ENCODE data around the gene VRK2.
"Not testable (repeated sequence)": the region's sequence is repeated elsewhere in the genome, so short reads cannot be mapped to it uniquely, and the experiment has no call there.

VRK2 gene

GRCh38 chr2:58109481-58109880 lies 62.9 kb downstream of the VRK2 start:
- no peak for DNase-seq (ENCODE audit: low read depth)

DNA sequence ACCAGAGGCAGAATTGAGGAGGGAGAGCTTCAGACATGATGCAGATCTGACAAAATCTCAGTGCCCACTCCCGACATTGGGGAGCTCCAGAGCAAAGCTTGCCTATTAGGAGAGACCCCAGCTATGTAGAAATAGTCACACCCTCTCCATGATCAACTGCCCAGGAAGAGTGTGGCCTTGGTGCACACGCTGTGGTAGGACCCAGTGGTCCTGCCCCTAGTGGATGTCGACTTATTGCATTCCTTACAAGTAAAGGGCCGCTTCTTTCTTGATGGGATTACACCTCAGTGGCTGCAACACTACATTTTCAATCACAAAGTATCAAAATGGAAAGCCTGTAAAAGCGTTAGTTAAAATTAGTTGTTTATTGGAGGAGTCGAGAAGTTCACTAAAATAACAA lies 64.2 kb downstream of the VRK2 start:
- DNase-seq (ENCODE audit: low read depth) = no peak

- DNase-seq (ENCODE audit: low read depth) = not testable (repeated sequence)
These were observed 67.0 kb downstream of the VRK2 start for GRCh38 chr2:58113563-58113962.

GRCh38 chr2:58120626-58121229 lies 74.1 kb downstream of the VRK2 start:
- DNase-seq (ENCODE audit: low read depth) = no peak

DNA sequence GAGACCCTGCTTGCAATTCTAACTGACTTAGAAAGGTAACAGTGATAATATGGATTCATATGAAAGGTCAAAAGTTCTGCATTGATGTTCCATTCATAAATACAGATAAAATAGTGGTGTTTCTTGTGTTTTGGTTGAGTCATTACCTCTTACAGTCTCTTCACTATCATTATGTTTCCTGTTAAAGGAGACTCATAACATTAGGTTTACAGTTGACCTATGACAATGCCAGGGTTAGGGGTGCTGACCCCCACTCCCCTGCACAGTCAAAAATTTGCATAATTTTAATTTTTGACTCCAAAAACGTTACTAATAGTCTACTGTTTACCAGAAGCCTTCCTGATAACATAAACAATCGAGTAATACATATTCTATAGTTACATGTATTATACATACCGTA lies 75.4 kb downstream of the VRK2 start:
- DNase-seq (ENCODE audit: low read depth) = no peak

DNA sequence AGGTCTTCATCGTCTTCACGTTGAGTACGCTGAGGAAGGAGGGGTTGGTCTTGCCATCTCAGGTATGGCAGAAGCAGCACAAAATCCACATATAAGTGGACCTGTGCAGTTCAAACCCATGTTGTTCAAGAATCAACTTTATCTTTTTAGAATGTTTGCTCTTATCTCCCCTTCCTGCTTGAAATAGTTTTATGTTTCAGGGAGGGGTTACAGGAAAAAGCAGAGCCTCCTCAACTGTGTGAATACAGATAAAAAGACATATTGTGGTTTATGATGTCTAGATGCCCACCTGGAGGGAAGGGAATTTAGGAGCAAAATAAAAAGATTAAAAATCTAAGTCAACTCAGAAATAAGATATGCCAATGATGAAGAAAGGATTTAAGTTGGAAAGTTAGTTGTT lies 75.9 kb downstream of the VRK2 start:
- no peak for DNase-seq (ENCODE audit: low read depth)

DNA sequence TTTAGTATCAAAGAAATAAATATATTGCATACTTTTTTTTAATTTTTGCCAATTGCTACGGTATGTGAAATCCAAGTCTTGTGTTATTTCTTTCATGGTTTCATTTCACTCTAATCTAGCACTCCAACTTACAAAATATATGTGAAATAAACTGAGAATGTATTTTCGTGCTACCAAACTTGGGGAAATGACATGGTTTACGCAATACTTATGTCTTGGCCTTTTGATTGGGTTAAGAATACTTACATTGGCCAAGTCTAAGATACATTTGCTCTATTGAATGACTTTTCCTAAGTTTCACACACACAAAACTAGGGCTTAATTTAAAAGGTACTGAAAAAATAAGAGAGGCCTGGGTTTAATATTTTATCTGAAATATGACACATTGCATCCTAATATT lies 80.5 kb downstream of the VRK2 start:
- DNase-seq (ENCODE audit: low read depth) = no peak

DNA sequence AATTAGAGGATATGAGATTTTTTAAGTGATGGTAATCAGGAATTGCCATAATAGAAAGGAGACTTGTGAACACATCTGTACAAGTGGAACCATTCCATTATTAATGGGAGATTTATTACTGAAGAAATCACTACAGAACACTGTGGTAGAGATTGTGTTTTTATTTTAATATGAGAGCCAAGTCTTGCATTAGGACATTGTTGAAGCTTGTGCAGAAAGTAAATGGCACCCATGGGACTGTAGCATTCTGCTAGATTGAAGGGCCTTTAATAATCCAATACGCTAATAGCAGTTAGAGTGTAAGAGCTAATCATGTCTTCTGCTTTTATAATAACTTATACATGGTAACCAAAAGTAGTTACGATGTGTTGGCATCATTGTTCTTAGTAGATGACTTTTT lies 83.6 kb downstream of the VRK2 start:
- no peak for DNase-seq (ENCODE audit: low read depth)

DNA sequence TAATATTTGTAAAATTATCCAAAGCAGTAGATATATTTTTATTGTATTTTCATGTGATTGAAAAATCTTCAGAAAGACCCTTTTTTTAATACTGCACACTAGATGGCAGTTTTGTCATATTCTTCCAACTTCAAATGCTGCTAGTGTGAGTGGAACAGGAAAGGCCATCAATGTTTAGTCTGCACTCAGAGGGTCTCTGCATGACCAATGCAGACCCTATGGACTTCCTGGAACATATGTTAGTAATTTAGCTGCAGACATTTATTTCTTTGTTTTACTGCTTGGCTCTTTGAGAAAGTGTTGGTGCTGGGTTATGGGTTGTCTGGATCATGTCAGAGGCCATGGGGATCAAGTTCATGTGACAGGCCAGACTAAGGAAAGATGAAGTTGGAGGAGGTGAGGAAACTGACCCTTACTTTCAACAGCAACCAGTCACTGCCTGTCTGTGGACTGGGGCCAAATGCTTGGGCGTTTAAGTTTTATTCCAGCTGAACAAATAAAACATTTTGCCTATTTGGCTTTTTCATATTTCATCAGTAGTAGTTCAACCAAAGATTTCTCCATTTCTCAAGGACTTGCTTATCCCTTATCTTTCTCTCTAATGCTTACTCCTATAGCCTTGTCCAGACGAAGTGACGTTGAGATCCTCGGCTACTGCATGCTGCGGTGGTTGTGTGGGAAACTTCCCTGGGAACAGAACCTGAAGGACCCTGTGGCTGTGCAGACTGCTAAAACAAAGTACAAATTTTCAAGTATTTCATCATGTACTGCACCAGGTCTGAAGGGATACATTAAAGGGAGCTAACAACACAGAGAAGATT lies 84.8 kb downstream of the VRK2 start:
- no peak for DNase-seq (ENCODE audit: low read depth)

DNA sequence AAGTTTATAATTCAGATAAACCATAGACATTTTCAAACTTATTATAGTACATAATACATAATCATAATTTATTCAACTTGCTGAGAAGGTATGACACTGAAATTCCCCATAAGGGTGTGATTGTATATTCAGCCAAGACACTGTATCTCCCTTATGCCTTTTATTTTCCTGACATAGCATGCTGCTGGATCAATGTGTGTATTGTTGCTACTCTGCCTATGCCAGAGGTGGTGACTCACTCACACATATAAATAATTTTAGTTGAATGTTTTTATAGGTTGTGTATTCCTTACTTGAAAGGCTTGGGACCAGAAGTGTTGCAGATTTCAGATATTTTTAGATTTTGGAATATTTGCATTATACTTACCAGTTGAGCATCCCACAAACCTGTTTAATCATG lies 86.8 kb downstream of the VRK2 start:
- no peak for DNase-seq (ENCODE audit: low read depth)

- no peak for DNase-seq (ENCODE audit: low read depth)
These were observed 89.3 kb downstream of the VRK2 start for GRCh38 chr2:58135861-58136260.

- DNase-seq (ENCODE audit: low read depth) = no peak
These were observed 90.6 kb downstream of the VRK2 start for GRCh38 chr2:58137221-58137620.

- no peak for DNase-seq (ENCODE audit: low read depth)
These were observed 91.2 kb downstream of the VRK2 start for GRCh38 chr2:58137856-58138255.

GRCh38 chr2:58138396-58139030 lies 91.9 kb downstream of the VRK2 start:
- no peak for DNase-seq (ENCODE audit: low read depth)

- no peak for DNase-seq (ENCODE audit: low read depth)
These were observed 94.0 kb downstream of the VRK2 start for GRCh38 chr2:58140508-58141072.

DNA sequence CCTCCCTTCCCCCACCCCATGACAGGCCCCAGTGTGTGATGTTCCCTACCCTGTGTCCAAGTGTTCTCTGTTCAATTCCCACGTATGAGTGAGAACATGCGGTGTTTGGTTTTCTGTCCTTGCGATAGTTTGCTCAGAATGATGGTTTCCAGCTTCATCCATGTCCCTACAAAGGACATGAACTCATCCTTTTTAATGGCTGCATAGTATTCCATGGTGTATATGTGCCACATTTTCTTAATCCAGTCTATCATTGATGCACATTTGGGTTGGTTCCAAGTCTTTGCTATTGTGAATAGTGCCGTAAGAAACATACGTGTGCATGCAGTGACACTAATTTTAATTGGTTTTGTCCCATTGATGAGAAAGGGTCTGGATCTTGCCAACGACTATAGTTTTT lies 99.2 kb downstream of the VRK2 start:
- DNase-seq (ENCODE audit: low read depth) = not testable (repeated sequence)

DNA sequence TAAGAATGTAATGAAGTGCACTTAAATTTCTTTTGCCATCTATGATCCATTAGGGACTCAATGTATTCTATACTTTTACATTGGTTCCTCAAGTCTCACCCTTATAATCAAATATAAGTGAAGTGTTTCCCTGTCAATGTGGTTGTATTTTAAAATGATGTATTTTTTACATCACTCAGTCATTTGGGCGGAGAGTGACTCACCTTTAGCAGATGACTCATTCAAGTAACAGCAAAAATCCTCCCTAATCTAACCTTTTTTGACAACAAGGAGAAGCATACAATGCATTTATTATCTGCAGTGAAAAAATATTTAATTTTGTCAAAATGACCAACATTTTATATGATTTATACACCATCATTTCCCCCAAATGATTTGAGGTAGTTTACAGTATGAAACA lies 100.1 kb downstream of the VRK2 start:
- no peak for DNase-seq (ENCODE audit: low read depth)

- no peak for DNase-seq (ENCODE audit: low read depth)
These were observed 108.7 kb downstream of the VRK2 start for GRCh38 chr2:58155160-58155778.

- no peak for DNase-seq (ENCODE audit: low read depth)
These were observed 110.2 kb downstream of the VRK2 start for GRCh38 chr2:58156780-58157179.

DNA sequence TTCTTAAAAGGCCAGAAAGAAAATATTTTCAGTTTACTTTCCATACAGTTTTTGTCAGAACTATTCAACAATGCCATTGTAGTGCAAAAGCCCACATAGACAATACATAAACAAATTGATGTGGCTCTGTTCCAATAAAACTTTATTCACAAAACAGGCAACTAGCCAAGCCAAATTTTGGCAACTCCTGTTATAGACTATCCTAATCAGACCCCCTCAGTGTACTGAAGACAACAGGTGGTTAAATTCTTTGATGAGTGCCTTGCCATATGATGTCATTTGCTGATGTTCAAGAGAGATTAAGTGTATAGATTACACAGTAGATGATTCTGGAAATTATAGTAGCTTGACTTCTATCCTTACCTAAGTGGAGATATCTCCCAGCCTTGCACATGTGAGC lies 111.1 kb downstream of the VRK2 start:
- no peak for DNase-seq (ENCODE audit: low read depth)

DNA sequence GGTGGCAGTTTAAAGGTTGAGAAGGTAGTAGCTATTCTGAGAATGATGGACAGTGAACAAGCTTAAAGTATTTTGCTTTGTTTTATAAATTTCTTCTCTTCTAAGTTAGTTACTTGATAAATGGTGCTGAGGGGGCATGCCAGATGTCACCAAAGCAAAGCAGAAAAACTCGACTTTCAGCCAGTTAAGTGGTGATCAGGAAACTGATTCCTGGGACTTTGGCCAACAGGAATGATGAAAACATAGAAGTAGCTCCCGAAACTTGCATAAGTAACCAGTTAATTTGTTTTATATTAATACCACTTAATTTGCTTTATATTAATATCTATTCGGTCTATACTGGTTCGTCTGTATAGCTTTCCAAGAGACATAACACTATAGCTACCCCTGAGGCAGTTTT lies 111.9 kb downstream of the VRK2 start:
- DNase-seq (ENCODE audit: low read depth) = no peak

DNA sequence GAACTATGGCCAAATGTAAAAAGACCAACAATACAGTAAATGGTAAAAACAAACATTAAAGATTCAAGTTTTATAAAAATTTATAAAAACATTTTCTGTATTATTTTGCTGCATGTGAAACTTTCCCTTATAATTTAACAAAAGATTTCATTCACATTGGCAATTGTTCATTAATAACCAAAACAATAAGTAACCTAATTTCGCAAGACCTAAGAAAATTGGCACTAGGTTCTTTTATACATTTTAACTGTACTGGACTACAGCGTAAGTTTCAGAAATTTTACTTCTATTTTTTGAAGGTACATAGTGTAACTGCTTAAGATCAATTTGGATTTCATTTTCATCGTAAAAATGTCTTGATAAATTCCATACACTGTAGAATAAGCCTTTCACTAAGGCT lies 117.3 kb downstream of the VRK2 start:
- no peak for DNase-seq (ENCODE audit: low read depth)

DNA sequence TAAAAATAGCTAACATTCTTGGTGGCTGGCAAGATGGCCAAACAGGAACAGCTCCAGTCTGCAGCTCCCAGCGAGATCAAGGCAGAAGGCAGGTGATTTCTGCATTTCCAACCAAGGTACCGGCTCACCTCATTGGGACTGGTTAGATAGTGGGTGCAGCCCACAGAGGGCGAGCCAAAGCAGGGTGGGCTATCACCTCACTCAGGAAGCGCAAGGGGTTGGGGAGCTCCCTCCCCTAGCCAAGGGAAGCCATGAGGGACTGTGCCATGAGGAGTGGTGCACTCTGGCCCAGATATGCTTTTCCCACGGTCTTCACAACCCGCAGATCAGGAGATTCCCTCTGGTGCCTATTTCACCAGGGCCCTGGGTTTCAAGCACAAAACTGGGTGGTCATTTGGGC lies 121.5 kb downstream of the VRK2 start:
- not testable (repeated sequence) for DNase-seq (ENCODE audit: low read depth)

Measured in stimulated activated CD8-positive, alpha-beta memory T cell treated with anti-CD3 and anti-CD28 coated beads, Interleukin-15, amount 100 ng/mL, for 24 hours (primary cell).